GM12864 (cell line): Measurements from ENCODE around the gene GPHA2.

Experiments used
- DNase-seq: peaks from one replicate; pipeline ENCODE4 v3.0.0-alpha.2; 2011; ENCODE audit warnings: low read depth
- H3K4me3 ChIP-seq: 2 replicates; pipeline ENCODE4 v1.5.1; 2011; ENCODE audit warnings: mild to moderate bottlenecking, low read depth, low read length, control low read depth
- TF ChIP-seq, protein P1 (sequence below): IDR thresholded peaks from 2 replicates; pipeline ENCODE4 v1.5.1; 2011; ENCODE audit warnings: low read depth, mild to moderate bottlenecking, moderate library complexity, low read length, control low read depth, inconsistent platforms; ENCODE audit errors: missing control alignments

The GPHA2 gene

DNA sequence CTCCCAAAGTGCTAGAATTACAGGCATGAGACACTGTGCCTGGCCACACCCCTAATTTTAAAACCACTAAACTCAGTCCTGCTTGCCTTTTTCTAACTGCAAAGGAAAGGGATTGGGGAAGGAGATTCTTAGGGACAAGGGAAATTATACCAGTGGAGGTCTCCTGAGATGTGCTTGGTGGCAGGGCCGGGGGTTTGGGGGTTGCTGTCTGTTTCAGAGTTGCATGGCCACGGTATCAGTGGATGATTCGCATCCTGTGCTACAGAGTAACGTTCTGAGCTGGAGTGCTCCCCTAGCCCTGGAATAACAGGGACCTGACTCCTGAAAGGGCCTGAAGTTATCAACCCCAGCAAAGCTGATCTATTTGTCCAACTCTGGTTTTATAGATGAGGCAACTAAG, 846 bp upstream of the GPHA2 start:
- DNase-seq = no peak

DNA sequence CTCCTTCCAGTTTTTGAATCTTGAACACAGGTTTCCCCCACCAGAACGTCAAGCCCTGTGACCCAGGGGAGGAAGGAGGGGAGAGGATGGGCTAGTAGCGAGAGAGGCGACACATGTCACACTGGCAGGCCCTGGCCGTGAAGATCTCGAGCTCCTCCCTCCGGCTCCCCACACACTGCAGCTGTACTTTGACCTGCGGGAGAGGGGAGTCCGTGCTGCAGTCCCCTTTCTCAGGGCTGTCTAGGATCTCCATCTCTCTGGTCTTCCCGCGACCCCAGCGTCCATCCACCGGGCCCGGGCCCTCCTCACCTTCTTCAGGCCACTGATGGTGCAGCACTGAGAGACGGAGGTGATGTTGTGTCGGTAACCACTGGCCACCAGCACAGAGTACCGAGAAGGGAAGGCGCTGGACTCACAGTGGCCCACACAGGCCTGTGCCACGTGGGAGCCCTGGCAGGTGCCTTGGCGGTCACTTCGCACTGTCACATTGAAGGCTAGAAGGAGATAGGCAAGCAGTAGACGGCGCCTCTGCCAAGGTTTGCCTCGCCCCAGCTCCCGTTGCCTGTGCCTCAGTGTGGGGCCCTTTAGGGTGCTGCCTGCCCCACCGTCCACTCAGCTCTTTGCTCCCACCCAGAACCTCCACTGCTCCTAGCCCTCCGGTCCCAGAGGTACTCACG, 873 bp downstream of the GPHA2 start:
- TF ChIP-seq, protein P1, sequence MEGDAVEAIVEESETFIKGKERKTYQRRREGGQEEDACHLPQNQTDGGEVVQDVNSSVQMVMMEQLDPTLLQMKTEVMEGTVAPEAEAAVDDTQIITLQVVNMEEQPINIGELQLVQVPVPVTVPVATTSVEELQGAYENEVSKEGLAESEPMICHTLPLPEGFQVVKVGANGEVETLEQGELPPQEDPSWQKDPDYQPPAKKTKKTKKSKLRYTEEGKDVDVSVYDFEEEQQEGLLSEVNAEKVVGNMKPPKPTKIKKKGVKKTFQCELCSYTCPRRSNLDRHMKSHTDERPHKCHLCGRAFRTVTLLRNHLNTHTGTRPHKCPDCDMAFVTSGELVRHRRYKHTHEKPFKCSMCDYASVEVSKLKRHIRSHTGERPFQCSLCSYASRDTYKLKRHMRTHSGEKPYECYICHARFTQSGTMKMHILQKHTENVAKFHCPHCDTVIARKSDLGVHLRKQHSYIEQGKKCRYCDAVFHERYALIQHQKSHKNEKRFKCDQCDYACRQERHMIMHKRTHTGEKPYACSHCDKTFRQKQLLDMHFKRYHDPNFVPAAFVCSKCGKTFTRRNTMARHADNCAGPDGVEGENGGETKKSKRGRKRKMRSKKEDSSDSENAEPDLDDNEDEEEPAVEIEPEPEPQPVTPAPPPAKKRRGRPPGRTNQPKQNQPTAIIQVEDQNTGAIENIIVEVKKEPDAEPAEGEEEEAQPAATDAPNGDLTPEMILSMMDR = no peak
- H3K4me3 ChIP-seq = no peak overlapping the region
- DNase-seq = no peak

More for the DNA sequence above, 846 bp upstream of the GPHA2 start:
- H3K4me3 ChIP-seq = no peak overlapping the region
- TF ChIP-seq, protein P1 = no peak

DNA sequence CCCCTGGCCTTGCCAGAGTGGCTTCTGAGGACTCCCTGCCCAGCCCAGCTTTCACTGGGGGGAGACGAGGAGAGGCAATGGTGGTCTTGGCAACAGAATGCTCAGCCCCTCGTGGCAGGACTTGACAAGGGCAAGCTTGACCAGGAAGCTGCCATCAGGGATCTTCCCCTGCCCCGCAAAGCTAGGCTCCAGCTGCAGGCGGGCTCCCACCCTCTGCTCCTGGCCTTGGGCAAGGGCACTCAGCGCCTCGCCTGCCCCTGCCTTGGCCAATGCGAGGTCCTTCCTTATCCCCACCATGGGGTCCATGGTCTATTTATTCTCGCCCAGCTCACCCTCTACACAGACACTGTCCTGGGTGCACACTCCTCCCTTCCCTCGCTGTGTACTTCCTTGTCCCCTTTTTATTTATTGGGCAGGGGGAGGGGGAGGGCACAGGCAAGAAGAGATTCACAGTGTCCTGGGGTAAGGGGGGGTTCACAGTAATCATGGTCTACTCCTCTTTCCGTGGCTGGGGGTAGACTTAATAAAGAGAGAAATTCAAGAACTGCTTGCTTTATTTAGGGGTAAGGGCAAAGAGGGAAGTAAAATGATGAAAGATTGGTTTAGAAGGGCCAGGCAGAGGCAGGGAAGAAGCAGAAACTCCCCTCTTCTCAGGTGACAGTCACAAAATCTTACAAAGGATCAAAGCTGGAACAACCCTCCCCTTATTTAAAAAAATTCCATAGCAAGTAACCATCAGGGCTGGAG, 1.6 kb downstream of the GPHA2 start:
- no peak overlapping the region for H3K4me3 ChIP-seq
- TF ChIP-seq, protein P1 = no peak
- DNase-seq = no peak

DNA sequence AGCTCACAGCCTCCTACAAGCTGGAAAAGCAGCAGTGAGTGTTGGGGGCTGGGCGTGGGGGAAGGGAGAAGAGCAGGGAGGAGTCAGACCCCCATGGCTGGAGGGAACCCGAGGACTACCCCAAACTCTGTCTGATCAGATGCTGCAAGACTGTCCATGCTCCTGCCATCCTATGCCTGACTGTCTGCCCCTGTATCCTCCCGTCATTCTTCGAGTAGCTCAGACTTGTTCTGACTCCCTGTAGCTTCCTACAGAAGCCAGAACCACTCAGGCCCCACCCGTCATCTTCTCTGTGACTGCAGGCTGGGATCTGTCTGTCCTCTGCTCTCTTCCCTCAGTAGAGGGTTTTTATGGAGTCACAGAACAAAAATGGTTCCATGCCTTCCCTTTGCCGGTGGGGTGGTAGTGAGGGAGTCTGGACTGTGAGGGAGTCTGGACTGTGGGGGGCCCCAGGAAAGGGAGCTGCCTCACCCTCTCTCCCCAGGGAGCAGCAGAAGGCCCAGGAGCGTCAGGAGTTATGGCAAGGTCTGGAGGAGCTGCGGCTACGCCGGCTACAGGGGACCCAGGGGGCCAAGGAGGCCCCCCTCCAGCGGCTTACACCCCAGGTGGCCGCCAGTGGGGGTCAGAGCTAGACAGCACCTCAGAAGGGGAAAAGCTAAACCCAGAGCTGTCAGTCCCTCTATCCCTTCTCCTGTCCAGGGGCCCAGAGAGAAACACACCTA, 2.3 kb downstream of the GPHA2 start:
- DNase-seq = no peak
- TF ChIP-seq, protein P1 = no peak
- no peak overlapping the region for H3K4me3 ChIP-seq

DNA sequence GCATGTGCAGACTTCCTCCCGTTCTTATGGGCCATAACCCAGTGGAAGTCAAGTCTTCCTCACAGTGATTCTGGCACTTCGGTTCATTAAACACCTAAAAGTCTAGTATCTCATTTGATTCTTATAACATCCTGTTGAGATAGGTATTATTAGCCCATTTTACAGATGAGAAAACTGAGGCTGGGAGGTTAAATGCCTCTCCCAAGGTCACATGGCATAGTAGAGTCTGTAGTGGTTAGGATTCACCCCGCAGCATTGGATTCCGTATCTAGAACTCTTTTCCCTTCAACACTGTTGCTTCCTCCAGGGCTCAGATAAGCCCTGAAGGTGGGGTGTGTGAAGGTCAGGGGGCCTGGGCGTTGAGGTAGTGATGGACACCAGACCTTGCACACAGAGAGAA, 3.4 kb downstream of the GPHA2 start:
- DNase-seq = no peak
- H3K4me3 ChIP-seq = no peak overlapping the region
- TF ChIP-seq, protein P1 = no peak

DNA sequence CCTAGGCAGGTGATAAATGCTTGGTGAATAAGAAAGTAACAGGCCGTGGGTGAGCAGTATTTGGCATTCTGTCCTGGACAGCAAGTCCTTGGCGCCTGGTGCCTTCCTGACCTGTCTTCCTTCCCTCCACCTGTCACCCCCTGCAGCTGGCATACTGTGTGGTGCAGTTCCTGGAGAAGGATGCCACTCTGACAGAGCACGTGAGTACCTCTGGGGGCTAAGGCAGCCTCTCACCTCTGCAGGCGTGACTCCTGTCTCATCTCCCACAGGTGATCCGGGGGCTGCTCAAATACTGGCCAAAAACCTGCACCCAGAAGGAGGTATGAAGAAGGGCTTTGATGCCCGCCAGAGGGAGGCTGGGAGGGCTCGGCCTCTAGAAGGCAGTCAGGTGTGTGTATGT, 4.4 kb downstream of the GPHA2 start:
- no peak overlapping the region for H3K4me3 ChIP-seq
- TF ChIP-seq, protein P1 = no peak
- DNase-seq = no peak
